HCT116 (cell line): ENCODE measurements around the gene OR2T11. TPM values are rescaled to one million over a fixed set of nuclear protein-coding genes. Genes with fewer than 3 reads are reported as not detected.

Experiments used
- ATAC-seq: fragments of 200-7000 bp; cut with Tn5 transposase; 2 replicates; pipeline ENCODE4 v1.9.1; 2020; ENCODE audit warnings: mild to moderate bottlenecking, moderate library complexity
- BruUV-seq: library from RNA; stranded (reverse); fragments of 400-500 nt; replicated peaks from 2 replicates; lab custom pipeline; 2021; lab: Mats Ljungman, UMichigan
- CTCF ChIA-PET: fragments of 300-600 bp; sonication (Branson Sonifier 250); formaldehyde crosslinking; loops from one replicate; lab custom pipeline; 2021; ENCODE audit warnings: antibody characterized with exemption; lab: Charles Lee
- POLR2A ChIA-PET: fragments of 300-600, 350-600 bp; sonication (Branson Sonifier 250); formaldehyde crosslinking; loops from one replicate; lab custom pipeline; 2021; ENCODE audit warnings: antibody characterized with exemption; lab: Charles Lee
- RAD21 ChIA-PET, 2 experiments: fragments of 300-600 bp; sonication (Branson Sonifier 250); formaldehyde crosslinking; loops; one replicate each; lab custom pipeline; 2023; ENCODE audit warnings: low total read pairs in 2 of 2; ENCODE audit not compliant: uncharacterized antibody in 2 of 2, unreplicated experiment in 2 of 2, low non-redundant PET in 1 of 2; lab: Charles Lee
- DNase-seq: peaks from one replicate; pipeline ENCODE4 v3.0.0-alpha.2; 2010; ENCODE audit warnings: low read depth, low spot score
- H2AFZ ChIP-seq: fragments of 200-600 bp; shearing (Covaris generic), sonication (generic); 2 replicates; pipeline ENCODE4 v1.6.1; 2017; ENCODE audit warnings: low read depth, mixed run types, mixed read lengths, antibody characterized with exemption, low read length; ENCODE audit not compliant: poor library complexity, severe bottlenecking
- H3K27ac ChIP-seq: 2 replicates; pipeline ENCODE4 v1.5.1; 2012; ENCODE audit warnings: low read depth, low read length
- H3K27me3 ChIP-seq: fragments of 200-600 bp; sonication (generic); 2 replicates; pipeline ENCODE4 v1.6.1; 2016; ENCODE audit warnings: mixed run types, low read length, mixed read lengths; ENCODE audit not compliant: insufficient read depth
- H3K36me3 ChIP-seq, 2 experiments: fragments of 200-500 bp in 1 of 2; fragments of 200-600 bp in 1 of 2; sonication (Bioruptor generic) in 1 of 2; sonication (generic) in 1 of 2; 2 replicates each; pipeline versions ENCODE4 v1.5.1 to v1.6.1; 2014 to 2016; ENCODE audit warnings: low read length in 2 of 2, inconsistent platforms in 1 of 2, mixed read lengths in 1 of 2, mixed run types in 1 of 2; ENCODE audit not compliant: insufficient read depth in 2 of 2, control insufficient read depth in 1 of 2
- H3K4me1 ChIP-seq, 2 experiments: fragments of 200-600 bp in 1 of 2; sonication (generic) in 1 of 2; 2 replicates each; pipeline versions ENCODE4 v1.5.1 to v1.6.1; 2012 to 2017; ENCODE audit warnings: low read length in 2 of 2, inconsistent platforms in 1 of 2, mild to moderate bottlenecking in 1 of 2, mixed read lengths in 1 of 2, mixed run types in 1 of 2, moderate library complexity in 1 of 2; ENCODE audit not compliant: insufficient read depth in 2 of 2, control insufficient read depth in 1 of 2
- H3K4me2 ChIP-seq: fragments of 200-600 bp; sonication (generic); 2 replicates; pipeline ENCODE4 v1.6.1; 2017; ENCODE audit warnings: mixed run types, low read length, mixed read lengths
- H3K4me3 ChIP-seq, 2 experiments: fragments of 200-600 bp in 1 of 2; sonication (generic) in 1 of 2; replicated peaks in 1 of 2; 2 replicates each; pipeline ENCODE4 v1.5.1; 2011 to 2016; ENCODE audit warnings: low read length in 2 of 2, control low read depth in 1 of 2, low read depth in 1 of 2, mild to moderate bottlenecking in 1 of 2, mixed read lengths in 1 of 2, mixed run types in 1 of 2
- H3K79me2 ChIP-seq: fragments of 200-600 bp; sonication (generic); 2 replicates; pipeline ENCODE4 v1.6.1; 2017; ENCODE audit warnings: mild to moderate bottlenecking, mixed run types, low read length, moderate library complexity, mixed read lengths; ENCODE audit not compliant: insufficient read depth
- H3K9ac ChIP-seq: fragments of 200-600 bp; sonication (generic); 2 replicates; pipeline ENCODE4 v1.6.1; 2016; ENCODE audit warnings: low read length, mixed read lengths
- H3K9me2 ChIP-seq: fragments of 200-600 bp; sonication (generic), shearing (Covaris generic); 2 replicates; pipeline ENCODE4 v1.6.1; 2017; ENCODE audit warnings: mixed run types, mild to moderate bottlenecking, moderate library complexity; ENCODE audit not compliant: insufficient read depth
- H3K9me3 ChIP-seq, 2 experiments: fragments of 200-500 bp in 1 of 2; fragments of 200-600 bp in 1 of 2; sonication (Bioruptor generic) in 1 of 2; sonication (generic) in 1 of 2; 2 replicates each; pipeline ENCODE4 v1.6.1; 2014 to 2017; ENCODE audit warnings: low read length in 2 of 2, mixed read lengths in 2 of 2, inconsistent platforms in 1 of 2, low read depth in 1 of 2, mild to moderate bottlenecking in 1 of 2, mixed run types in 1 of 2, moderate library complexity in 1 of 2; ENCODE audit not compliant: control insufficient read depth in 1 of 2, insufficient read depth in 1 of 2
- H4K20me1 ChIP-seq: fragments of 200-600 bp; sonication (generic), shearing (Covaris generic); 2 replicates; pipeline ENCODE4 v1.6.1; 2017; ENCODE audit warnings: mixed run types, mild to moderate bottlenecking, moderate library complexity; ENCODE audit not compliant: insufficient read depth
- CEBPB ChIP-seq: IDR thresholded peaks from 2 replicates; pipeline ENCODE4 v1.6.1; 2012; ENCODE audit warnings: low read depth
- EGR1 ChIP-seq: IDR thresholded peaks from 2 replicates; pipeline ENCODE4 v1.6.1; 2012; ENCODE audit warnings: low read depth
- EZH2phosphoT487 ChIP-seq: fragments of 200-600 bp; IDR thresholded peaks from 2 replicates; pipeline ENCODE4 v1.6.1; 2018; ENCODE audit warnings: antibody characterized with exemption, borderline replicate concordance
- JUND ChIP-seq: IDR thresholded peaks from 2 replicates; pipeline ENCODE4 v1.6.1; 2012
- POLR2A ChIP-seq: IDR thresholded peaks from 2 replicates; pipeline ENCODE4 v1.7.0; 2011; ENCODE audit warnings: borderline replicate concordance; ENCODE audit not compliant: insufficient read depth, insufficient read length; ENCODE audit errors: extremely low read depth
- RAD21 ChIP-seq: IDR thresholded peaks from 2 replicates; pipeline ENCODE4 v1.6.1; 2012; ENCODE audit warnings: low read depth, mild to moderate bottlenecking
- SP1 ChIP-seq: IDR thresholded peaks from 2 replicates; pipeline ENCODE4 v1.6.1; 2012; ENCODE audit warnings: low read depth
- SRF ChIP-seq: IDR thresholded peaks from 2 replicates; pipeline ENCODE4 v1.6.1; 2012; ENCODE audit warnings: low read depth
- TCF7L2 ChIP-seq: IDR thresholded peaks from 2 replicates; pipeline ENCODE4 v1.7.0; 2011; ENCODE audit warnings: borderline replicate concordance, inconsistent platforms; ENCODE audit not compliant: insufficient read depth, insufficient read length; ENCODE audit errors: extremely low read depth
- YY1 ChIP-seq: IDR thresholded peaks from 2 replicates; pipeline ENCODE4 v1.6.1; 2011; ENCODE audit warnings: low read length, low read depth, moderate library complexity, mild to moderate bottlenecking; ENCODE audit not compliant: insufficient replicate concordance; ENCODE audit errors: extremely low read depth
- ZBTB33 ChIP-seq: IDR thresholded peaks from 2 replicates; pipeline ENCODE4 v1.6.1; 2011; ENCODE audit warnings: mild to moderate bottlenecking, low read length, moderate library complexity; ENCODE audit not compliant: insufficient replicate concordance; ENCODE audit errors: extremely low read depth
- intact Hi-C: fragments of 100-400 bp; cut with micrococcal nuclease; formaldehyde crosslinking; loops from 2 replicates; pipeline ENCODE4 v1.10.0; 2022
- total RNA-seq: library from RNA; stranded (reverse); gene quantifications from one replicate; pipeline ENCODE4 v1.2.1, GENCODE V29; 2021; ENCODE audit not compliant: unreplicated experiment

Gene OR2T11
- total RNA-seq, 1 experiment from 2014 or later = not detected

DNA sequence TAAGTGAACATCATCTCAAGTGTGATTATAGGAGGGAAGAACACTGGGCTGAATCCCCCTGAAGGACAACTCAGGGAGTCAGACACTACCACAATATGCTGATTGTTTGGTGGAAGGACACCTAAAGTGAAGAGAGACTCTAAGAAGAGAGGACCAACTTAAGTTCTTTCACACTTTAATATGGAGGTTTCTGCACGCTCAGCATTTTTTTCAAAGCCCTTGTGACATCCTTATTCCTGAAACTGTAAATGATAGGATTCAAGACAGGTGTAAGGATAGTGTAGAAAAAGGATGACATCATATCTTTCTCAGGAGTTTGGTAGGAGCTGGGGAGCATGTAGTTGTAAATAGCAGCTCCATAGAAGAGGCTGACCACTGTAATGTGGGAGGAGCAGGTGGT, 42.2 kb downstream of the OR2T11 start:
- no peak overlapping the region for H3K4me2 ChIP-seq
- no TSS peak for BruUV-seq
- intact Hi-C loops = no loop called here
- no peaks in the 10 kb centered on the region for H3K9me2 ChIP-seq
- POLR2A ChIA-PET = no interaction called here
- H3K27me3 ChIP-seq = no peaks in the 10 kb centered on the region
- DNase-seq (no peak), ATAC-seq (no peak)
- no peak overlapping the region for H3K4me3 ChIP-seq
- no peaks in the 10 kb centered on the region for H3K9me3 ChIP-seq
- CTCF ChIA-PET = no interaction called here
- no peak overlapping the region for H3K9ac ChIP-seq
- no peak overlapping the region for H2AFZ ChIP-seq
- H3K27ac ChIP-seq = no peak overlapping the region
- H3K36me3 ChIP-seq = no peaks in the 10 kb centered on the region
- RAD21 ChIA-PET = no interaction called here
- H3K4me1 ChIP-seq = no peaks in the 10 kb centered on the region
- TF ChIP-seq JUND = no peak
- no peak for TF ChIP-seq SP1
- no peak for TF ChIP-seq CEBPB
- no peak for TF ChIP-seq EGR1
- TF ChIP-seq YY1 = no peak
- TF ChIP-seq RAD21 = no peak
- no peak for TF ChIP-seq POLR2A
- no peak for TF ChIP-seq ZBTB33
- no peak for TF ChIP-seq EZH2phosphoT487
- no peak for TF ChIP-seq SRF
- TF ChIP-seq TCF7L2 = no peak
- H3K79me2 ChIP-seq = no peaks in the 10 kb centered on the region
- no peaks in the 10 kb centered on the region for H4K20me1 ChIP-seq
